Measurements from ENCODE around the gene ANKRD33B. TPM values are rescaled to one million over a fixed set of nuclear protein-coding genes. Genes with fewer than 3 reads are reported as not detected.

ANKRD33B gene
- total RNA-seq, 4 donors from 2014 or later, result 0.70 to 6.6 (median 3.6) TPM

GRCh38 chr5:10534561-10535530, 29.0 kb upstream of the ANKRD33B start:
- TF ChIP-seq POLR2A (IDR thresholded peaks at IDR 0.05) (no peak), CTCF (IDR thresholded peaks at IDR 0.05) (no peak)

GRCh38 chr5:10536511-10536910, 27.4 kb upstream of the ANKRD33B start:
- H3K4me1 ChIP-seq, result peaks cover 0 to 8% (median 0%) of the 10 kb centered on the region in 4 donors
- no peak overlapping the region for H3K4me3 ChIP-seq
- no peaks in the 10 kb centered on the region for H3K9me3 ChIP-seq
- H3K27me3 ChIP-seq, result no peaks in the 10 kb centered on the region
- TF ChIP-seq CTCF (IDR thresholded peaks at IDR 0.05) (no peak), POLR2A (IDR thresholded peaks at IDR 0.05) (no peak)
- H3K36me3 ChIP-seq, result no peaks in the 10 kb centered on the region
- no peak overlapping the region for H3K27ac ChIP-seq
- no peak for DNase-seq

More at GRCh38 chr5:10534561-10535530, 29.0 kb upstream of the ANKRD33B start:
- Histone ChIP-seq H3K27me3 (no peaks in the 10 kb centered on the region), H3K4me1 (peaks cover 0 to 8% (median 0%) of the 10 kb centered on the region in 4 donors), H3K27ac (no peak overlapping the region), H3K9me3 (no peaks in the 10 kb centered on the region), H3K4me3 (no peak overlapping the region), H3K36me3 (no peaks in the 10 kb centered on the region)
- no peak for DNase-seq

GRCh38 chr5:10536931-10537579, 26.8 kb upstream of the ANKRD33B start:
- TF ChIP-seq CTCF (IDR thresholded peaks at IDR 0.05) (no peak), POLR2A (IDR thresholded peaks at IDR 0.05) (no peak)
- Histone ChIP-seq H3K27ac (no peak overlapping the region), H3K4me3 (no peak overlapping the region), H3K27me3 (no peaks in the 10 kb centered on the region), H3K9me3 (no peaks in the 10 kb centered on the region), H3K4me1 (peaks cover 0 to 8% (median 0%) of the 10 kb centered on the region in 4 donors), H3K36me3 (no peaks in the 10 kb centered on the region)
- DNase-seq, result no peak

GRCh38 chr5:10537624-10538023, 26.2 kb upstream of the ANKRD33B start:
- H3K27me3 ChIP-seq, result no peaks in the 10 kb centered on the region
- H3K36me3 ChIP-seq, result no peaks in the 10 kb centered on the region
- no peak overlapping the region for H3K4me3 ChIP-seq
- H3K27ac ChIP-seq, result no peak overlapping the region
- H3K4me1 ChIP-seq, result peaks cover 0 to 8% (median 0%) of the 10 kb centered on the region in 4 donors
- DNase-seq, result no peak
- H3K9me3 ChIP-seq, result no peaks in the 10 kb centered on the region
- TF ChIP-seq POLR2A (IDR thresholded peaks at IDR 0.05) (no peak), CTCF (IDR thresholded peaks at IDR 0.05) (no peak)

GRCh38 chr5:10538103-10538788, 25.6 kb upstream of the ANKRD33B start:
- Histone ChIP-seq H3K36me3 (no peaks in the 10 kb centered on the region), H3K4me1 (peaks cover 0 to 8% (median 0%) of the 10 kb centered on the region in 4 donors), H3K4me3 (no peak overlapping the region), H3K27ac (no peak overlapping the region), H3K9me3 (no peaks in the 10 kb centered on the region), H3K27me3 (no peaks in the 10 kb centered on the region)
- TF ChIP-seq POLR2A (IDR thresholded peaks at IDR 0.05) (no peak), CTCF (IDR thresholded peaks at IDR 0.05) (no peak)
- DNase-seq, result no peak
